ENCODE measurements around the gene GPX3. TPM values are rescaled to one million over a fixed set of nuclear protein-coding genes. Genes with fewer than 3 reads are reported as not detected.
A peak's percentile ranks its signal among the peaks of the same experiment; 100 is the strongest.

Gene GPX3
- total RNA-seq, 4 donors from 2014 or later = 252 to 758 (median 352) TPM

DNA sequence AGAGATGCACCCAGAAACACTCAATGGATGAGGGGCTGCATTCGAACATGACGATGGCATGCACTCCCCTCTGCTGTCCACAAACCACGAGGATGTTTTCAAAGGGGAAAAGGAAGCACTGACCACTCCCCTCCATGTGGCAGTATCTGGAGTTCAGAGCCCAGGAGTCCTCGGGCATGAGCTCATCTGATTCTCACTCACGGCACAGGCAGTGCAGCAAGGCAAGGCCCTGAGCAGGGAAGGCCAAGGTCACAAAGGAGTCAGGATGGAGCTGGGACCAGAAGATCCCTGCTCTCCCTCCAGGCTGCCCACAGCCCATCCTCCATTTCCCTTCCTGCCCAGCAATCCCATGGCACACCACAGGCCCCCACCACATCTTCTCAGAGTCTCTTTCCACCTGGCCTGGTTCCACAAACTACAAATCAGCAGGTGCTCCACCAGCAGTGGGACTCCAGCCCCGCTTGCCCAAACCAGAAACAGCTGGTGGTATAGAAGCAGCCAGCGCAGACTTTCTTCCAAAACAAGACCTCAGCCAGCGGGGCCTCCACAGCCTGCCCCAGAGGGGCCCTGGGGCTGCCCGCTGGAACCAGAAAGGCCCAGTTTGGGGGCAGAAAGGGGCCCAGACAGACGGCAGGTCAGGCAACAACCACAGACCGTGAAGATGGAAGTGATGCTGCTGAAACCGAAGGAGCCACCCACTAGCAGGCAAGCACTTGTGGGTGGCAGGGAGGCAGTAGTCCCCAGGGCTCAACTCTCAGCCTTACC, 48.2 kb downstream of the GPX3 start:
- intact Hi-C loops (cut with DNase I; ENCODE audit: low total_unique reads) = no loop called here
- peaks cover 33 to 80% (median 44%) of the 10 kb centered on the region in 4 donors for H3K4me1 ChIP-seq

DNA sequence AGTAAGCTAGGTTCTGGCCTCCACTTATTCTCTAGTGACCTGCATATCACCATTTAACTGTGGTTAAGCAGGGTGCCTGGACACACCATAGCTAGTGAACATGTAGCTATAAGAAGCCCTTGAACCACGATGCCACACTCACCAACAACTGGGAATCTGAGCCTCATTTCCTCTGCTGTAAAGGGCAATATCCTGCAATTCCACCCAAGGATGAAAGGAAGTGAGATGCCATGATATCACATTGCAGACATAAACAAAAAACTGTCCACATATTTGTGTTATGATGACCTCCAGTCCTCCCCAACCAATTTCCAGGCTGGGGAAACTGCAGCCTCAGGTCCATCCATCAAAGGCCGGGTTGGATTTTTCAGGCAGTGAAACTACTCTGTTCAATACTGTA, 50.1 kb downstream of the GPX3 start:
- H3K27ac ChIP-seq = no peak overlapping the region
- 72% methylated on average over 2 of the region's 2 CpGs; no CpG with 5 or more reads in 1 of the 2 donors for WGBS, 2 donors (ENCODE audit: low coverage in 1 of 2)
- H3K4me3 ChIP-seq = no peak overlapping the region
- H3K9me3 ChIP-seq = no peaks in the 10 kb centered on the region
- intact Hi-C loops (cut with DNase I; ENCODE audit: low total_unique reads) = no loop called here
- no peak for DNase-seq
- no peaks in the 10 kb centered on the region for H3K27me3 ChIP-seq
- H3K4me1 ChIP-seq = peaks cover 25 to 65% (median 32%) of the 10 kb centered on the region in 4 donors
- H3K36me3 ChIP-seq = no peaks in the 10 kb centered on the region
- in situ Hi-C loops (cut with MboI; ENCODE audit: low pct_ligation_motif_present in 1 of 4, low pct_unique_long_range_greater_than_20kb in 1 of 4, low sequenced_read_pairs in 3 of 4) = no loop called here
- TF ChIP-seq POLR2A (IDR thresholded peaks at IDR 0.05) (no peak), POLR2AphosphoS5 (IDR thresholded peaks at IDR 0.05) (no peak), EP300 (IDR thresholded peaks at IDR 0.05; ENCODE audit: low read depth) (no peak)
- TF ChIP-seq, protein P1, sequence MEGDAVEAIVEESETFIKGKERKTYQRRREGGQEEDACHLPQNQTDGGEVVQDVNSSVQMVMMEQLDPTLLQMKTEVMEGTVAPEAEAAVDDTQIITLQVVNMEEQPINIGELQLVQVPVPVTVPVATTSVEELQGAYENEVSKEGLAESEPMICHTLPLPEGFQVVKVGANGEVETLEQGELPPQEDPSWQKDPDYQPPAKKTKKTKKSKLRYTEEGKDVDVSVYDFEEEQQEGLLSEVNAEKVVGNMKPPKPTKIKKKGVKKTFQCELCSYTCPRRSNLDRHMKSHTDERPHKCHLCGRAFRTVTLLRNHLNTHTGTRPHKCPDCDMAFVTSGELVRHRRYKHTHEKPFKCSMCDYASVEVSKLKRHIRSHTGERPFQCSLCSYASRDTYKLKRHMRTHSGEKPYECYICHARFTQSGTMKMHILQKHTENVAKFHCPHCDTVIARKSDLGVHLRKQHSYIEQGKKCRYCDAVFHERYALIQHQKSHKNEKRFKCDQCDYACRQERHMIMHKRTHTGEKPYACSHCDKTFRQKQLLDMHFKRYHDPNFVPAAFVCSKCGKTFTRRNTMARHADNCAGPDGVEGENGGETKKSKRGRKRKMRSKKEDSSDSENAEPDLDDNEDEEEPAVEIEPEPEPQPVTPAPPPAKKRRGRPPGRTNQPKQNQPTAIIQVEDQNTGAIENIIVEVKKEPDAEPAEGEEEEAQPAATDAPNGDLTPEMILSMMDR (IDR thresholded peaks at IDR 0.05) = no peak

More for the DNA sequence above, 48.2 kb downstream of the GPX3 start:
- no peaks in the 10 kb centered on the region for H3K9me3 ChIP-seq
- no peaks in the 10 kb centered on the region for H3K36me3 ChIP-seq
- WGBS, 2 donors (ENCODE audit: low coverage in 1 of 2) = 62% methylated on average over 11 of the region's 12 CpGs; no CpG with 5 or more reads in 1 of the 2 donors
- no peak overlapping the region for H3K4me3 ChIP-seq
- H3K27me3 ChIP-seq = no peaks in the 10 kb centered on the region
- DNase-seq = peak; percentile 50
- in situ Hi-C loops (cut with MboI; ENCODE audit: low pct_ligation_motif_present in 1 of 4, low pct_unique_long_range_greater_than_20kb in 1 of 4, low sequenced_read_pairs in 3 of 4) = no loop called here
- TF ChIP-seq, protein P1 (IDR thresholded peaks at IDR 0.05) = no peak
- TF ChIP-seq EP300 (IDR thresholded peaks at IDR 0.05; ENCODE audit: low read depth) (no peak), POLR2A (IDR thresholded peaks at IDR 0.05) (no peak), POLR2AphosphoS5 (IDR thresholded peaks at IDR 0.05) (no peak)
- H3K27ac ChIP-seq = peak overlapping the region; percentile 25 to 61 (median 57)

DNA sequence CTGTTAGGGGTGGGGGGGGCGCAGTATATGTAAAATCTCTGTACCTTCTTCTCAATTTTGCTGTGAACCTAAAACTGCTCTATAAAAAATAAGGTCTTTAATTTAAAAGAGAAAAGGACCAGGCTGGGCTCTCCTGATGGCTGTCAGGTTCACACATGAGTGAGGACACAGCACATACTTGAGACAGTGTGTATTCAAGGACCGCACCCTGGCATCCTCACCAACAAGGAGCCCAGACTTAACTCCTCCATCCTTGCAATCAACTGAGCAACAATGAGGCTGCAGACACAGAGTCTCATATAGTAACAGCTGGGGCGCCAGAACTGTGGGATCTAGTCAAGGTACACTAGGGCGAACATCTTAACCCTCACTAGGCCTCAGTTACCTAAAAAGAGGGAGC, 50.6 kb downstream of the GPX3 start:
- in situ Hi-C loops (cut with MboI; ENCODE audit: low pct_ligation_motif_present in 1 of 4, low pct_unique_long_range_greater_than_20kb in 1 of 4, low sequenced_read_pairs in 3 of 4) = no loop called here

More for the DNA sequence above, 50.6 kb downstream of the GPX3 start:
- H3K9me3 ChIP-seq = no peaks in the 10 kb centered on the region
- H3K4me1 ChIP-seq = peaks cover 28 to 65% (median 33%) of the 10 kb centered on the region in 4 donors
- 98 to 100% methylated on average over 1 to 4 of the region's 4 CpGs for WGBS, 2 donors (ENCODE audit: low coverage in 1 of 2)
- TF ChIP-seq, protein P1 (IDR thresholded peaks at IDR 0.05) = no peak
- TF ChIP-seq POLR2A (IDR thresholded peaks at IDR 0.05) (no peak), POLR2AphosphoS5 (IDR thresholded peaks at IDR 0.05) (no peak), EP300 (IDR thresholded peaks at IDR 0.05; ENCODE audit: low read depth) (no peak)
- H3K27ac ChIP-seq = no peak overlapping the region
- no peaks in the 10 kb centered on the region for H3K36me3 ChIP-seq
- no peak for DNase-seq
- intact Hi-C loops (cut with DNase I; ENCODE audit: low total_unique reads) = no loop called here
- no peak overlapping the region for H3K4me3 ChIP-seq
- H3K27me3 ChIP-seq = no peaks in the 10 kb centered on the region

Measured in transverse colon (tissue), 4 donors.